Measurements from ENCODE around the gene CARHSP1. TPM values are rescaled to one million over a fixed set of nuclear protein-coding genes. Genes with fewer than 3 reads are reported as not detected.
A peak's percentile ranks its signal among the peaks of the same experiment; 100 is the strongest.
"Not testable (repeated sequence)": the region's sequence is repeated elsewhere in the genome, so short reads cannot be mapped to it uniquely, and the experiment has no call there.

The CARHSP1 gene
- total RNA-seq, 1 experiment from 2014 or later = 182 TPM

DNA sequence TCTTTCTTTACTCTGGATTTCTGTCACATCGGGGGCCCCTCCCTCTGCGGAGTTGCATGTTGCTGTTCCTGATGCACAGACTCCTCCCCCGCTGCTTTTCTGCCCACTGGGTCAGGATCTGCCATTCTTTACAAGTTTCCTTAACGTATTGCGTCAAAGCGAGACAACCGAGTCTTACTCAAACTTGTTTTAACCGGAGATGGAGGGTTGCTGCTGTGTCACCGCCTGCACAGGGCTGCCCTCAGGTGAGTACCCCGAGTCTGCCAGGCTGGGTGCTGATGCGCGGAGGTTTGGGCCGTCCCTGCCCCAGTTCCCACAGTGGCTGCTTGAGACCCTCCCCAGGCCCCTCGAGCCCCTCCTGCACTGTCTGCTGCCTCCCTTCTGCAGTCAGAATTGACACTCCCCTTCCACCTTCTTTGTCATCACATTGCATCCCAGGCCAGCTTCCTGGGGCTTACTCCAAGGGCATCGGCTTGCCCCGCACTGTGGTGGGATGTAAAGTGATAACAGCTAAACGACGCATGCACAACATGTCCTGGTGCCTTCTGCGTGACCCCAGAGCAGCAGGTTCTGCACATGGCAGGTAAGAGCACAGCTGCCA lies 19.3 kb downstream of the CARHSP1 start:
- Histone ChIP-seq H3K9me3 (replicated peaks) (no peaks in the 10 kb centered on the region), H3K36me3 (peaks cover 82% of the 10 kb centered on the region), H3K27ac (no peak overlapping the region), H3K4me1 (replicated peaks) (peaks cover 29% of the 10 kb centered on the region), H3K4me3 (no peak overlapping the region), H3K27me3 (replicated peaks) (no peaks in the 10 kb centered on the region)
- DNase-seq (ENCODE audit: low read depth in 1 of 2, low spot score in 2 of 2) = peak in 1 of 2 experiments; percentile 43

DNA sequence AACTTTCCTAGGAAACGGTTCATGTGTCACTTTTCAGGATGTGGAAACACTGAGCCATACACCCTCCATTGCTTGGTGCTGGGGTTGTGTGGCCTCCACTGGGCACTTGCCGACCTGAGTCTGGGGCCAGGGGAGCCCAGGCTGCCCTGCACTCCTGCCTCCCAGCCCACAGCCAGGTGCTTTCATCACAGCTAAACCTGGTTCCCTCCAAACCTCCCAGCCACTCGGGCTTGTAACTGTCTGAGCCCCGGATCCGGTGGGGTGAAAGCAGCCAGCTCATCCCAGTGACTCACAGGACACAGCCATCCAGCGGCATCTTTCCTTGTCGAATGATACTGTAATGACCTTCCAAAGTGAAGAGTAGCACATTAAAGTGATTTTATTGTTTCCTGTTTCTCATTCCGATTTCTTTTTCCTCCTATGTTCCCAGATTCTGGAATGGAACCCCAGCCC lies 19.8 kb downstream of the CARHSP1 start:
- Histone ChIP-seq H3K36me3 (peaks cover 77% of the 10 kb centered on the region), H3K27me3 (replicated peaks) (no peaks in the 10 kb centered on the region), H3K9me3 (replicated peaks) (no peaks in the 10 kb centered on the region), H3K4me3 (no peak overlapping the region), H3K4me1 (replicated peaks) (peaks cover 29% of the 10 kb centered on the region), H3K27ac (no peak overlapping the region; the same call in none of the 2 replicates)
- peak; percentile 33 to 65 for DNase-seq (ENCODE audit: low read depth in 1 of 2, low spot score in 2 of 2)

DNA sequence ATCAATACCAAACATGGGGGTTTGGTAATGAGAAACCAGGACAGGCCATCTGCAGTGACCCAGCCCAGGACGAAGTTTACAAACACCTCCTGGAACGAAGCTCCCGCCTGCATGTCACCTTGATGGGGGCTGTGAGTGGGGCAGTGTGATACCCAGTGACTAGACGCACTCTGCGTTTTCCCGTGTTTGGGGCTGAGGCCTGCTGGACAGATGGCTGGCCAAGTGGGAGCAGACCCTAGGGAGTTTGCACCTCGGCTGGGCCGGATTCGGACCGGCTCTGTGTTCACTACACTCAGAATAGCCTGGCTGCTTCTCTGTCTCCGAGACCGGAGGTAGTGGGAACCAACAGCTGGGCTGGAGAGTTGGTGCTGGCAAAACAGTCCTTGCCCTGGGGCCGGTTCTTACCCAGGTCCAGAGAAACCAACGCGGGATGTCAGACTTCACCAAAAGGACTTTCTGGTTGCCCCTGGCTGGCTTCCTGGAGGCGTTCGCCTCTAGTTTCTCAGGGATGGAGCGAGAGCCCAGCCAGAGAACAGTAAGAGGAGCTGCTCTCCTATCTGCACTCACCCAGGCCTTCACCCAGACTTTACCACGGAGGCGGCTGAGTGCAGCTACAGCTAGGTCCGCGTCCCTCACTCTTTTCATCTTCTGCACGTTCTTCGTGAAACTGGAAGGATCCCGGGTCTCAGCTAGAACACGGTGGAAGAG lies 20.4 kb downstream of the CARHSP1 start:
- peak in 1 of 2 experiments; percentile 42 for DNase-seq (ENCODE audit: low read depth in 1 of 2, low spot score in 2 of 2)
- Histone ChIP-seq H3K4me1 (replicated peaks) (peaks cover 29% of the 10 kb centered on the region), H3K9me3 (replicated peaks) (no peaks in the 10 kb centered on the region), H3K27ac (no peak overlapping the region; the same call in none of the 2 replicates), H3K4me3 (no peak overlapping the region), H3K27me3 (replicated peaks) (no peaks in the 10 kb centered on the region), H3K36me3 (peaks cover 71% of the 10 kb centered on the region)

- Histone ChIP-seq H3K27me3 (replicated peaks) (no peaks in the 10 kb centered on the region), H3K4me1 (replicated peaks) (peaks cover 29% of the 10 kb centered on the region), H3K36me3 (peaks cover 64% of the 10 kb centered on the region), H3K9me3 (replicated peaks) (no peaks in the 10 kb centered on the region), H3K4me3 (no peak overlapping the region), H3K27ac (no peak overlapping the region)
- peak in 1 of 2 experiments; percentile 43 for DNase-seq (ENCODE audit: low read depth in 1 of 2, low spot score in 2 of 2)
Measured at GRCh38 chr16:8847623-8848022, 21.2 kb downstream of the CARHSP1 start.

DNA sequence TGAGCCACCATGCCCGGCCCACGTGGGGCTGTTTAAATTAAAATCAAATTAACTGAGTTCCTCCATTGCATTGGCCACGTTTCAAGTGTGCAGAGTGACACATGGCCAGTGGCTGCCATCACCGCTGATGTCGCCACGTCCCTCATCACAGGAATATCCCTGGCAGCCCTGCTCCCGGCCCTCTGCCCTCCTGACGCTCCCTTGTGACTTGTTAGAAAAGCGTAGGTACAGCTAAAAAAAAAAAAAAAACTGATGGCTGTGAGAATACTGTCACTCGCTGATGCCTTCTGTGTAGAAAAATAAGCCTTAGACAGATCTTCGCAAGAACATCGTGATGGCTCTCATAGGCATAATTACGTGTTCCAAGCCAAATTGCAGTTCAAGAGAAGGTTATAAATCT lies 21.7 kb downstream of the CARHSP1 start:
- peaks cover 59% of the 10 kb centered on the region for H3K36me3 ChIP-seq
- DNase-seq (ENCODE audit: low read depth in 1 of 2, low spot score in 2 of 2) = no peak
- no peak overlapping the region for H3K4me3 ChIP-seq
- H3K4me1 ChIP-seq (replicated peaks) = peaks cover 29% of the 10 kb centered on the region
- H3K27me3 ChIP-seq (replicated peaks) = no peaks in the 10 kb centered on the region
- no peaks in the 10 kb centered on the region for H3K9me3 ChIP-seq (replicated peaks)
- no peak overlapping the region for H3K27ac ChIP-seq

DNA sequence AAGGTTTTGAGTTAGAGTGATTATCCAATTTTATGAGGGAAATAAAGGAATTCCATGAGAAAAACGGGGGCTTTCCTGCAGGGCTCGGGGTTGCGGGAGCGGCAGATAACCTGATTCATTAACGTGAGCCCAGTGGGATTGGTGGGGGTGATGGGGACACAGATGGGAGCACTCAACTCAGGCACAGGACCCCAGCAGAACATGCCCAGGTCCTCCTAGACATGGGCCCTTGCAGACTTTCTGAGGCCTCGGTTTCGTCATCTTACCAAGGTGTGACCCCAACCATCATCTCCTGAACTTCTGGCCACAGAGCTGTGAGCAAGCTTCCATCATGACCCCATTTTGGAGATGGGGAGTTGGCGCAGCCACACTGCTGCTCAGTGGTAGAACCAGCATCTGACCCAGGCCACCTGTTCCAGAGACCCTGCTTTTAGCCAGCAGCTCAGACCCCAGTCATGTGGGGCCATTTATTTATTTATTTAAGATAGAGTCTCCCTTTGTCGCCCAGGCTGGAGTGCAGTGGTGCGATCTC lies 22.3 kb downstream of the CARHSP1 start:
- Histone ChIP-seq H3K27ac (no peak overlapping the region), H3K27me3 (replicated peaks) (no peaks in the 10 kb centered on the region), H3K4me3 (no peak overlapping the region), H3K4me1 (replicated peaks) (peaks cover 29% of the 10 kb centered on the region), H3K9me3 (replicated peaks) (no peaks in the 10 kb centered on the region), H3K36me3 (peaks cover 54% of the 10 kb centered on the region)
- no peak for DNase-seq (ENCODE audit: low read depth in 1 of 2, low spot score in 2 of 2)

DNA sequence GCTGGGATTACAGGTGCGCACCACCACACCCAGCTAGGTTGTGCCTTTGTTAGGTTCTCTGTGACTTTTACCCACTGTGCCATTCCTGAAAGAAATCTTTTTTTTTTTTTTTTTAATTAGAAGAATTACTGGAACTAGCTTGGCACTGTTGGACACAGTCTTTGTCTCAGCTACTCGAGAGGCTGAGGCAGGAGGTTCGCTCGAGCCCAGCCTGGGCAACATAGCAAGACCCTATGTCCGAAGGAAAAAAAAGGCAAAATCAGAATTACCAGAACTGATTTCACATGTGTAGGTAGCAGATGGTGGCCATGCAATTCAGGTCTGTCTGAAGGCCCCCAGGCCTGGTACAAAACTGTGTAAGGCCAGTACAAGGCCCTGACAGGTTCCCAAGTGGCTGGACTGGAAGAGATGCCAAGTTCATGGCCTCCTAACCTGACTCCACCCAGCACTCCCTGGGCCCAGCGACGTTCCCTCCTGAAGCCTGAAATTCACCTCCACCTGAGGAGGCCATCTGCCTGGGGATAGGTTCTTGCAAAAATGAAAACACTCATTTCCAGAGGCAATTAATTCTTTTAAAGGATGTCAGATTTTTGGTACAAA lies 23.0 kb downstream of the CARHSP1 start:
- H3K27me3 ChIP-seq (replicated peaks) = no peaks in the 10 kb centered on the region

GRCh38 chr16:8843296-8843695 lies 25.5 kb downstream of the CARHSP1 start:
- not testable (repeated sequence) for H3K4me3 ChIP-seq; H3K9me3 ChIP-seq (replicated peaks); H3K27me3 ChIP-seq (replicated peaks); DNase-seq (ENCODE audit: low read depth in 1 of 2, low spot score in 2 of 2); H3K27ac ChIP-seq; H3K4me1 ChIP-seq (replicated peaks)
- peaks cover 22% of the 10 kb centered on the region for H3K36me3 ChIP-seq

More for the DNA sequence above, 23.0 kb downstream of the CARHSP1 start:
- Histone ChIP-seq H3K4me1 (replicated peaks) (peaks cover 26% of the 10 kb centered on the region), H3K4me3 (no peak overlapping the region), H3K9me3 (replicated peaks) (no peaks in the 10 kb centered on the region), H3K27ac (no peak overlapping the region), H3K36me3 (peaks cover 47% of the 10 kb centered on the region)
- no peak for DNase-seq (ENCODE audit: low read depth in 1 of 2, low spot score in 2 of 2)

DNA sequence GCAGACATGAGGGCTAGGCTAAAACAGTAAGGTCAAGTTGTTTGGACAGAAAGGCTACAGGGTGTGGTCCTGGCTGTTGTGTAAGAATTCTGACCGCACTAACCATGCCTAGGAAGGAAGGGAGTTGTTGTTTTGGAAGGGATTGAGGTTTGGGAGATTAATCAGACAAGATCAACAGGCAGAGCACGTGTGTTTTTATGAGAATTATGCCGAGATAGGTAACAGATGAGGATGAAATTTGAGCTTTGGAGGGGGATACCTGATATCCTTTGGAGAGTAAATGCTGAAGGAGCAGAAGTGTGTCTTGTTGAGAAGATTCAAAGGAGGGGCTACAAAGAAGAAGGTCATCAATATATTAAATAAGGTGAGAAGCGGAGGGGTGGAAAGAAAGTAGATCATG lies 26.8 kb downstream of the CARHSP1 start:
- H3K4me3 ChIP-seq; DNase-seq (ENCODE audit: low read depth in 1 of 2, low spot score in 2 of 2); H3K4me1 ChIP-seq (replicated peaks); H3K27ac ChIP-seq; H3K27me3 ChIP-seq (replicated peaks); H3K9me3 ChIP-seq (replicated peaks): not testable (repeated sequence)
- H3K36me3 ChIP-seq = peaks cover 13% of the 10 kb centered on the region

- not testable (repeated sequence) for H3K9me3 ChIP-seq (replicated peaks); H3K27me3 ChIP-seq (replicated peaks); DNase-seq (ENCODE audit: low read depth in 1 of 2, low spot score in 2 of 2); H3K36me3 ChIP-seq; H3K27ac ChIP-seq; H3K4me1 ChIP-seq (replicated peaks); H3K4me3 ChIP-seq
Measured at GRCh38 chr16:8837594-8837993, 31.2 kb downstream of the CARHSP1 start.

GRCh38 chr16:8836797-8837196 lies 32.0 kb downstream of the CARHSP1 start:
- peaks cover 11% of the 10 kb centered on the region for H3K36me3 ChIP-seq
- DNase-seq (ENCODE audit: low read depth in 1 of 2, low spot score in 2 of 2); H3K9me3 ChIP-seq (replicated peaks); H3K4me3 ChIP-seq; H3K27me3 ChIP-seq (replicated peaks); H3K4me1 ChIP-seq (replicated peaks); H3K27ac ChIP-seq: not testable (repeated sequence)

- Histone ChIP-seq H3K36me3 (peaks cover 49% of the 10 kb centered on the region), H3K9me3 (replicated peaks) (no peaks in the 10 kb centered on the region), H3K27ac (no peak overlapping the region), H3K4me1 (replicated peaks) (no peaks in the 10 kb centered on the region), H3K4me3 (no peak overlapping the region), H3K27me3 (replicated peaks) (no peaks in the 10 kb centered on the region)
- no peak for DNase-seq (ENCODE audit: low read depth in 1 of 2, low spot score in 2 of 2)
Measured at GRCh38 chr16:8832717-8833105, 36.1 kb downstream of the CARHSP1 start.

DNA sequence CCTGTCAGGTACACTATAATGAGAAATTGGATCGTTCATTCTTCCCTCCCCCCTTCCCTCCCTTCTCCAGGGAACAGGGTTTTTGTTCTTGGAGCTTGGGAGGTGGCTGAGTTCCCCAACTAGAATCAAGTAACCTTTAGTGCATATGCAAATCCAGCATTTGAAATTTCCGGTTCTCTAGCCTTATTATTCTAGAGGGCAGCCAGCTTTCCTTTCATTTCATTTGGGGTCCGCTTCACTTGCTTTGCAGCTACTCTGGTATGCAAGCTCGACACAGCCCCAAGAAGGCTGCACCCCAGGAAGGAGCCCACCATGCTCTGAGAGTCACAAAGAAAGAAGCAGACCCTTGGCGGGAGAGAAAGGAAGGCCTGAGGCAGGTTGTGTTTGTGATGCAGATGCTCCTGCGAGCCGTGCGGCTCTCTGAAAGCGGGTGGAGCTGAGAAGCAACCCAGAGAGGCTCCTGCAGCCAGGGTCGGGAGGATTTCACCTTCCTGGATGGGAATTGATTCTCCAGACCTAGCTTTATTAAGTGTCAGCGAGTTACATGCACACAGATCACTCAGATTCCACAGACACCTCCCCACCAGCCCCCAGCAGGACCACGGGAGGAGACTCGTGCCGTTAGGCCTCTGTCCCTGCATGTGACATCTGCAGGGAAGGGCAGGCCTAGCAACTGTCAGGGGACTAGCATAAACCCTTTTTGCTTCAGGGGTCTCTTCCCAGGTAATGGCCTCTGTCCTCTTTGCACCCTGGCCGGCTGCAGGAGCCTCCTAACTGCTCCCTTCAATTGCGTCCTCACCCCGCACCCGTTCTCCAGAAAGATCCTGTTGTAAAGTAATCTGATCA lies 36.7 kb downstream of the CARHSP1 start:
- peaks cover 49% of the 10 kb centered on the region for H3K36me3 ChIP-seq
- H3K9me3 ChIP-seq (replicated peaks) = no peaks in the 10 kb centered on the region
- DNase-seq (ENCODE audit: low read depth in 1 of 2, low spot score in 2 of 2) = no peak
- no peak overlapping the region for H3K4me3 ChIP-seq
- no peaks in the 10 kb centered on the region for H3K4me1 ChIP-seq (replicated peaks)
- no peaks in the 10 kb centered on the region for H3K27me3 ChIP-seq (replicated peaks)
- no peak overlapping the region for H3K27ac ChIP-seq
